OCI-LY7 (cell line): ENCODE data around the gene ALPL. TPM values are rescaled to one million over a fixed set of nuclear protein-coding genes. Genes with fewer than 3 reads are reported as not detected.

Experiments used
- BruUV-seq: library from RNA; stranded (reverse); fragments of 400-500 nt; replicated peaks from 2 replicates; lab custom pipeline; 2021; lab: Mats Ljungman, UMichigan
- CTCF ChIA-PET: fragments of 300-600 bp; sonication (Branson Sonifier 250); formaldehyde crosslinking; loops from one replicate; lab custom pipeline; 2022; ENCODE audit warnings: antibody characterized with exemption; ENCODE audit not compliant: unreplicated experiment; lab: Charles Lee
- POLR2A ChIA-PET: fragments of 300-600 bp; sonication (Branson Sonifier 250); formaldehyde crosslinking; loops from one replicate; lab custom pipeline; 2022; ENCODE audit warnings: antibody characterized with exemption; lab: Charles Lee
- DNase-seq: peaks from one replicate; pipeline ENCODE4 v3.0.0-alpha.2; 2015; ENCODE audit warnings: low spot score
- H2AFZ ChIP-seq: fragments of 200-600 bp; sonication (generic), shearing (Covaris generic); 2 replicates; pipeline ENCODE4 v1.6.1; 2014; ENCODE audit warnings: mild to moderate bottlenecking, antibody characterized with exemption, low read length, moderate library complexity
- H3K27ac ChIP-seq: fragments of 200-600 bp; sonication (generic); 2 replicates; pipeline ENCODE4 v1.5.1; 2014; ENCODE audit warnings: mixed run types, low read depth, mild to moderate bottlenecking, moderate library complexity, low read length, inconsistent platforms; ENCODE audit not compliant: poor library complexity, severe bottlenecking
- H3K36me3 ChIP-seq: fragments of 200-600 bp; sonication (generic); 2 replicates; pipeline ENCODE4 v1.6.1; 2014; ENCODE audit warnings: mild to moderate bottlenecking, antibody characterized with exemption, low read length, moderate library complexity, mixed read lengths; ENCODE audit not compliant: insufficient read depth
- H3K4me1 ChIP-seq: fragments of 200-600 bp; sonication (generic); 2 replicates; pipeline ENCODE4 v1.5.1; 2014; ENCODE audit warnings: mild to moderate bottlenecking, low read length; ENCODE audit not compliant: insufficient read depth, poor library complexity, severe bottlenecking
- H3K4me2 ChIP-seq: fragments of 200-600 bp; sonication (generic); 2 replicates; pipeline ENCODE4 v1.6.1; 2014; ENCODE audit warnings: mild to moderate bottlenecking, low read length
- H3K4me3 ChIP-seq: fragments of 200-600 bp; sonication (generic); 2 replicates; pipeline ENCODE4 v1.5.1; 2014; ENCODE audit warnings: mild to moderate bottlenecking, low read depth, low read length; ENCODE audit not compliant: poor library complexity, severe bottlenecking
- H3K79me2 ChIP-seq: fragments of 200-600 bp; sonication (generic); 2 replicates; pipeline ENCODE4 v1.6.1; 2016; ENCODE audit warnings: low read depth, mild to moderate bottlenecking, low read length, moderate library complexity, mixed read lengths; ENCODE audit not compliant: insufficient read depth
- H3K9me2 ChIP-seq: fragments of 200-600 bp; sonication (generic); 2 replicates; pipeline ENCODE4 v1.6.1; 2016; ENCODE audit warnings: mild to moderate bottlenecking, low read length, mixed read lengths; ENCODE audit not compliant: insufficient read depth
- H3K9me3 ChIP-seq: fragments of 200-600 bp; sonication (generic); 2 replicates; pipeline ENCODE4 v1.6.1; 2014; ENCODE audit warnings: mild to moderate bottlenecking, mixed run types, low read length, mixed read lengths
- H4K20me1 ChIP-seq: fragments of 200-600 bp; sonication (generic); 2 replicates; pipeline ENCODE4 v1.6.1; 2014; ENCODE audit warnings: mild to moderate bottlenecking, antibody characterized with exemption, low read length, moderate library complexity, mixed read lengths; ENCODE audit not compliant: insufficient read depth
- CTCF ChIP-seq: fragments of 200-600 bp; sonication (generic); conservative IDR thresholded peaks from 2 replicates; pipeline ENCODE4 v1.5.1; 2014; ENCODE audit warnings: mild to moderate bottlenecking, antibody characterized with exemption, low read length, moderate library complexity, mixed read lengths
- EZH2phosphoT487 ChIP-seq: fragments of 200-600 bp; sonication (generic); IDR thresholded peaks from 2 replicates; pipeline ENCODE4 v1.6.1; 2018; ENCODE audit warnings: low read depth, borderline replicate concordance, mild to moderate bottlenecking, mixed run types, antibody characterized with exemption, low read length, moderate library complexity, mixed read lengths
- intact Hi-C: fragments of 100-400 bp; cut with micrococcal nuclease; formaldehyde crosslinking; loops from one replicate; pipeline ENCODE4 v1.10.0; 2022; ENCODE audit not compliant: unreplicated experiment
- total RNA-seq, 2 experiments: library from RNA; depleted of rRNA in 1 of 2; stranded (reverse); fragments of >200 nt in 1 of 2; shearing (Covaris generic) in 1 of 2; gene quantifications; 2 replicates each; pipeline ENCODE4 v1.2.3, GENCODE V29; 2014 to 2022

Gene ALPL
- total RNA-seq, 2 experiments from 2014 or later: not detected

- H4K20me1 ChIP-seq: no peaks in the 10 kb centered on the region
- H3K4me2 ChIP-seq: no peak overlapping the region
- no peaks in the 10 kb centered on the region for H3K9me3 ChIP-seq
- DNase-seq: no peak
- TF ChIP-seq EZH2phosphoT487: no peak
- no peak for TF ChIP-seq CTCF
- no peaks in the 10 kb centered on the region for H3K4me1 ChIP-seq
- H3K9me2 ChIP-seq: no peaks in the 10 kb centered on the region
- no peak overlapping the region for H2AFZ ChIP-seq
- POLR2A ChIA-PET: no interaction called here
- no peak overlapping the region for H3K4me3 ChIP-seq
- no peak overlapping the region for H3K27ac ChIP-seq
- CTCF ChIA-PET: no interaction called here
- H3K79me2 ChIP-seq: no peaks in the 10 kb centered on the region
- BruUV-seq: no TSS peak
- intact Hi-C loops: no loop called here
- H3K36me3 ChIP-seq: no peaks in the 10 kb centered on the region
Observed at GRCh38 chr1:21491488-21492355, 17.5 kb upstream of the ALPL start.

- H3K79me2 ChIP-seq: no peaks in the 10 kb centered on the region
- ChIA-PET POLR2A (no interaction called here), CTCF (no interaction called here)
- no peak overlapping the region for H2AFZ ChIP-seq
- no peak overlapping the region for H3K4me2 ChIP-seq
- H4K20me1 ChIP-seq: no peaks in the 10 kb centered on the region
- H3K27ac ChIP-seq: no peak overlapping the region
- BruUV-seq: no TSS peak
- no peaks in the 10 kb centered on the region for H3K9me3 ChIP-seq
- intact Hi-C loops: no loop called here
- no peaks in the 10 kb centered on the region for H3K36me3 ChIP-seq
- no peak overlapping the region for H3K4me3 ChIP-seq
- no peak for TF ChIP-seq EZH2phosphoT487
- H3K9me2 ChIP-seq: no peaks in the 10 kb centered on the region
- H3K4me1 ChIP-seq: no peaks in the 10 kb centered on the region
- DNase-seq: no peak
Observed at GRCh38 chr1:21492356-21492625, 16.9 kb upstream of the ALPL start.

DNA sequence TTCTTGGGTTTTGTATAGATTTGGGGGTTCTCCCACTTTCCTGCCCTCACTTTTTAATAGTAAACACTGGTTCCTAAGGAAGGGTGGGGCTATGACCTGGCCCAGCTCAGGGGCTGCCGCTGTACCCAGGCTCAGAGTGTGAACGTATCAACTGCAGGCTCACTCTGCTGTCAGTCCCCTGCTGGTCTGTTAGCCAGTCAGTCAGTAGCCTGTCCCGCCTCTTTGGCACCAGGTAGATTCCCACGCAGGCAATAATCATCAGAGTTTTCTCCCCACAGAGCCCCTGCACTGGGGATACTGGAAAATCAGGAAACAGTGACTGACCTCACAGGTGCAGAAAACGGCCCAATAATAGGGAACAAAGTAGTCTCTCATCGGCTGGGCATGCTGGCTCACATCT is 15.0 kb upstream of the ALPL start:
- no peak overlapping the region for H3K27ac ChIP-seq
- no peaks in the 10 kb centered on the region for H3K4me1 ChIP-seq
- no peak overlapping the region for H3K4me3 ChIP-seq
- H3K9me2 ChIP-seq: no peaks in the 10 kb centered on the region
- TF ChIP-seq CTCF (no peak), EZH2phosphoT487 (no peak)
- H3K79me2 ChIP-seq: no peaks in the 10 kb centered on the region
- intact Hi-C loops: no loop called here
- POLR2A ChIA-PET: interaction anchor here (0.7 kb wide), 1 partner anchor 834 kb away, joined by 9 read pairs; no protein-coding TSS in a partner anchor
- no peak overlapping the region for H3K4me2 ChIP-seq
- no peaks in the 10 kb centered on the region for H3K9me3 ChIP-seq
- BruUV-seq: no TSS peak
- H4K20me1 ChIP-seq: no peaks in the 10 kb centered on the region
- DNase-seq: no peak
- H3K36me3 ChIP-seq: no peaks in the 10 kb centered on the region
- no peak overlapping the region for H2AFZ ChIP-seq
- CTCF ChIA-PET: no interaction called here
